Astrocyte of the spinal cord (primary cell): ENCODE measurements around the gene C1QL1.
A peak's percentile ranks its signal among the peaks of the same experiment; 100 is the strongest.

Experiments used
- DNase-seq: peaks from one replicate; pipeline ENCODE4 v3.0.0; 2011; ENCODE audit warnings: low read depth, low spot score
- H3K4me3 ChIP-seq: 2 replicates; pipeline ENCODE4 v1.5.1; 2011; ENCODE audit warnings: low read depth, mild to moderate bottlenecking, low read length, moderate library complexity
- in situ Hi-C: cut with HindIII; loops from 2 replicates; pipeline ENCODE4 v1.10.0; 2017; ENCODE audit warnings: low sequenced_read_pairs
- TF ChIP-seq, protein P1 (sequence below): IDR thresholded peaks from 2 replicates; pipeline ENCODE4 v1.5.1; 2012; ENCODE audit warnings: low read depth, mild to moderate bottlenecking, low read length, inconsistent platforms

The C1QL1 gene

DNA sequence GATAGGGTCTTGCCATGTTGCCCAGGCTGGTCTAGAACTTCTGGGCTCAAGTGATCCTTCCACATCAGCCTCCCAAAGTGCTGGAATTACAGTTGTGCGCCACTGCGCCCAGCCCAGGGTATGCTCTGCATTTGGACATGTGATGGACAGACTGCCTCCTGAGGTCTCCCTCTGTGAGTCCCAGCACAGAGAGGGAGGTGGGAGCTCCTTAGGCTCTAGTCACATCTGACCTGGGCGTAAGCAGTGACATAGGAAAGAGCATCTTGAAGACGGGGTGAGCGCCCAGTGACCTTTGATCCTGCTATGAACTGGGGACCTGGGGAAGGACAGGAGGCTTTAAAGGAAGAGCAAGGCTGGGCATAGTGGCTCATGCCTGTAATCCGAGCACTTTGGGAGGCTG lies 50.6 kb downstream of the C1QL1 start:
- in situ Hi-C loops = no loop called here
- no peak overlapping the region for H3K4me3 ChIP-seq
- TF ChIP-seq, protein P1, sequence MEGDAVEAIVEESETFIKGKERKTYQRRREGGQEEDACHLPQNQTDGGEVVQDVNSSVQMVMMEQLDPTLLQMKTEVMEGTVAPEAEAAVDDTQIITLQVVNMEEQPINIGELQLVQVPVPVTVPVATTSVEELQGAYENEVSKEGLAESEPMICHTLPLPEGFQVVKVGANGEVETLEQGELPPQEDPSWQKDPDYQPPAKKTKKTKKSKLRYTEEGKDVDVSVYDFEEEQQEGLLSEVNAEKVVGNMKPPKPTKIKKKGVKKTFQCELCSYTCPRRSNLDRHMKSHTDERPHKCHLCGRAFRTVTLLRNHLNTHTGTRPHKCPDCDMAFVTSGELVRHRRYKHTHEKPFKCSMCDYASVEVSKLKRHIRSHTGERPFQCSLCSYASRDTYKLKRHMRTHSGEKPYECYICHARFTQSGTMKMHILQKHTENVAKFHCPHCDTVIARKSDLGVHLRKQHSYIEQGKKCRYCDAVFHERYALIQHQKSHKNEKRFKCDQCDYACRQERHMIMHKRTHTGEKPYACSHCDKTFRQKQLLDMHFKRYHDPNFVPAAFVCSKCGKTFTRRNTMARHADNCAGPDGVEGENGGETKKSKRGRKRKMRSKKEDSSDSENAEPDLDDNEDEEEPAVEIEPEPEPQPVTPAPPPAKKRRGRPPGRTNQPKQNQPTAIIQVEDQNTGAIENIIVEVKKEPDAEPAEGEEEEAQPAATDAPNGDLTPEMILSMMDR = no peak
- no peak for DNase-seq

DNA sequence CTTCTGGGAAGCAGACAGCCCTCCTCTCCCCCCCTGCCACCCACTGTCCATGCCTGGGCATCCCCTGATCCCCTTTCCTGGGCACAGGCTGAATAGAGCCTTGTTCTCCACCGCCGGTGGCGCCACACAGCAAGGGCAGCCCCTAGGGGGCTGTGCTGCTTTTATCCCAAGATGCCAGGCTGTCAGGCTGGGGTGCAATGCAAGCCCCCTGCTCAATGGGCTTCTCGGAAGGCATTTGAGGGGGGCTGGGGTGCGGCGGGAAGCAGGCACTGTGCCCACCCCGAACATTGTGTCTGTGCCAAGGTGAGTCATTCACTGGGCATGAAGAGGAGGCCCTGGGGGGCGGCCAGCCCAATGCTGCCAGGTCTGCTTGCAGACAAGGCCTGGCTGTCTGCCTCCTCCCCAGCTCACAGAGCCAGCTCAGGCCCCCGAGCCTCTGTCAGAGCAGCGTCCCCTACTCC lies 51.3 kb downstream of the C1QL1 start:
- DNase-seq = peak; percentile 52
- TF ChIP-seq, protein P1 = peak; percentile 31
- in situ Hi-C loops = no loop called here
- H3K4me3 ChIP-seq = no peak overlapping the region

DNA sequence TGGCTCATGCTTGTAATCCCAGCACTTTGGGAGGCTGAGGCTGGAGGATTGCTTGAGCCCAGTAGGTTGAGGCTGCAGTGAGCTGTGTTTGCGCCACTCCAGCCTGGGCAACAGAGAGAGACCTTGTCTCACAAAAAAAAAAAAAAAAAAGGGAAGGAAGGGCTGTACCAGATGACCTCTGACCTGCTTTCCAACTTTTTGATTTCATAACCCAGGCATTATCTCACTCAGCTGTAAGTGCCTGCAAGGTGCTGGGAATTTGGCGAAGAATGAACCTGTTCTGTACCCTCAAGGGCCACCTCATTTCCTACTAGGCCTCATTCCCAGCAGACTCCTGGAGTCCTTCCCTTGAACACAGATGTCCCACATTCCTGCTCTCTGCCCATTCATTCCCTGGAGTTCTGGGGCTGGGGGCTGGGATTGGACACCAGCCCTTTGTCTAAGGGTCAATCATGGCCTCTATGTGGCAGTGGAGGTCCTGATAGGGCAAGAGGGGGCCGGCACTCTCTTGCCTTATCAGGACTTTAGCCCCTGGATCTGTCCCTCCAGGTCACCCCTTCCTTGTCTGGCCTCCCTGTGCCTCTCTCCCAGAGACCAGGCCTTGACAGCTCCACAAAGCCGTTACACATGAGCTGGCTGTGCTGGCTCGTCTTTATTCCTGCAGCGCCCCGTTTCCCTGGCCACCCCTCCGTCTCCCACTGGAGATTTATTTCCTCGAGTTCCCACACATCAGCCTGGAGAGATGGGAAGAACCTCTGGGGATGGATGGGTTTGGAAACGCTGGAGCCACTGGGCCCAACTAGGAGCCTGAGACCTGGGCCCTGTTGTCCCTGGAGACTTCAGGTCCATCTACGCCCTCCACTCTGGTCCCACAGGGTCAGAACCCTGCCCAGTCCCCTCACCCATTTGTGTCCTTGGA lies 52.0 kb downstream of the C1QL1 start:
- TF ChIP-seq, protein P1 = no peak
- DNase-seq = no peak
- in situ Hi-C loops = no loop called here
- H3K4me3 ChIP-seq = no peak overlapping the region

DNA sequence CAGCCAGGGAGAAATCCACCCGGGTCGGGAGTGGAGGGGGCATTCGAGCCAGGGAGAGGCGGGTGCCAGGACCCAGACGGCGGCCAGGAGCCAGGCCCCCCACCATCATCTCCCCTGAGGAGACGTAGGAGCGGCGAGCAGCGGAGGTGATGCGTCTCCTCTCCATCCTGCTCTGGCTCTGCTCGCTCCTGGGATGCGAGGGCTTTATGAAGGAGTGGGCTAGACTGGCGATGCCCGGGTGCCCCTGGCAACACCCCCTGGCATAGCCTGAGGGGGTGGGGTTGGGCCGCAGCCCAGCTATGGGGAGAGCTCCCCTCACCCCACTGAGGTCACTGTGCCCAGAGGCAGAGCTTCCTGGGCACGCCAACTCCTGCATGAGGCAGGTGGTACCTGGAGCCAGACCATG lies 52.8 kb downstream of the C1QL1 start, which contains the start of gene GFAP:
Gene GFAP, minus strand, starts transcription at position 180 of the 406 bp plus-strand sequence. Its CDS starts 14 bp downstream, at position 166.
- in situ Hi-C loops = no loop called here
- TF ChIP-seq, protein P1 = no peak

DNA sequence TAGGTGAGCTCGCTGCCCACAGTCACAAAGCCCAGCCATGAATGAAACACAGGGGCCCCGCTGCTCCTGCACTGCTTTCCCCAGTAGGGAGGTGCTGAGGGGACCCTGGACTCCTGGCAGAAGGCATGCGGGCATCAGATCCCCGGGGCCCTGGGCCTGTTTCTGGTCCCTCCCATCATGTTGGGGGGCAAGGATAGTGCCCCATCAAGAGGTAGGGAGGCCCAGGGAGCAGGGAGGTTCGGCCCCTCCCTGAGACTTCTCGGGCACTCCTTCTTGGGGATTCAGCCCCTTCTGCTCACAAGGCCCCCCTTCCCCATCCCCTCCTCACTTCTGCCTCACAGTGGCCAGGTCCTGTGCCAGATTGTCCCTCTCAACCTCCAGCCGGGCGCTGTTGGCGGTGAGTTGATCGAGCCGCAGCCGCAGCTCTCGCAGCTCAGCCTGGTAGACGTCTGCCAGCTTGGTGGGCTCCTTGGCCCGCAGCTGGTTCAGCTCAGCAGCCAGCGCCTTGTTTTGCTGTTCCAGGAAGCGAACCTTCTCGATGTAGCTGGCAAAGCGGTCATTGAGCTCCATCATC lies 53.3 kb downstream of the C1QL1 start:
- TF ChIP-seq, protein P1 = no peak
- in situ Hi-C loops = no loop called here
- no peak overlapping the region for H3K4me3 ChIP-seq
- DNase-seq = no peak

More for the DNA sequence above, 52.8 kb downstream of the C1QL1 start, which contains the start of gene GFAP:
- H3K4me3 ChIP-seq = no peak within 1 kb of the TSS
- no peak for DNase-seq

DNA sequence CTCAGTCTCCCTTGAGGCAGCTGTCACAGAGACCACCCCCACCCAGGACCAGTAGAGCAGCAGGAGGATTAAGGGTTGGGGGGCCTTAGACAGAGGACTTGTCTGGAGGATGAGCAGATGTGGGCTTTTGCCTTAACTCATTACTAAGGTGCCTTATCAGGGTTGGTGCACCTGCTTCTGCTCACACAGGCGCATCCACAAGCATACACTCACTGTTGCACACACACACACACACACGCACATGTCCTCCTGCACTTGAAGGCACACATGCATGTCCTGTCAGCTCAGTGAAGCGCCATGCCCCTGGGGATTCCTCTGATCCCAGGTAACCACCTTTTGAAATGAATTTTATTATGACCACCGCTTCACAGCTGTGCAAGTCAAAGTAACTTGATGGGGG lies 54.0 kb downstream of the C1QL1 start:
- DNase-seq = no peak
- TF ChIP-seq, protein P1 = no peak
- in situ Hi-C loops = no loop called here
- no peak overlapping the region for H3K4me3 ChIP-seq
